ENCODE measurements around the gene ZC3H4.
A peak's percentile ranks its signal among the peaks of the same experiment; 100 is the strongest.

ZC3H4 gene

GRCh38 chr19:47044946-47045866 lies 68.4 kb downstream of the ZC3H4 start:
- no peak for DNase-seq

- DNase-seq: no peak
Measured at GRCh38 chr19:47040869-47041268, 72.7 kb downstream of the ZC3H4 start.

DNA sequence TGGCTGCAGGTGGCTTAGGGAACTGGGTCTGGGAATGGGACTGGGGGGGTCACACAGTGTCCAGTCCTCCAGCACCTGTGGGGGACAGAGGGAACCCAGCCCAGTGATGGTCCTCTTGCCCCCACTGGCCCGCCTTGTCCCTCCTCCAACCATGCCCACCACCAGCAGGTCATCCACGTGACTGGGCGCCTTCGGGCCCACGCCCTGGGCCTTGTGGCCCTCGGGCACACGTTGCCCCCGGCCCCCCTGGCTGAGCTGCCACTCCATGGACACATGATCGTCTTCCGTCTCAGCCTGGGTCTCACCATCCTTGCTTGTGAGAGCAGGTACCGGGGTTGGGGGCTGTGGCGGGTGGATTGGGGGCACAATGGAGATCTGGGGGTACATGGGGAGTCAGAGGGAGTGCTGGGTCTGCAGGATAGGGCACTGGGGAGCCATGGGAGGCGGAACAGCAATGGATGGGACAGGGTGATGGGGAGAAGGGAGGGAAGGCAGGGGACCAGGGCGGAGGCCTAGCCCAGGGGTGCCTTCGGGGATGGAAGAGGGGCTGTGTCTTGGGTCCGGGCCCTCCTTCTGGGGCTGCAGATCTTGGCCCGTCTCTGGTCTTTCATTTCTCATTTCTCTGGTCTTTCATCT lies 74.2 kb downstream of the ZC3H4 start:
- DNase-seq: no peak

- DNase-seq: no peak
Measured at GRCh38 chr19:47037766-47038165, 75.8 kb downstream of the ZC3H4 start.

DNA sequence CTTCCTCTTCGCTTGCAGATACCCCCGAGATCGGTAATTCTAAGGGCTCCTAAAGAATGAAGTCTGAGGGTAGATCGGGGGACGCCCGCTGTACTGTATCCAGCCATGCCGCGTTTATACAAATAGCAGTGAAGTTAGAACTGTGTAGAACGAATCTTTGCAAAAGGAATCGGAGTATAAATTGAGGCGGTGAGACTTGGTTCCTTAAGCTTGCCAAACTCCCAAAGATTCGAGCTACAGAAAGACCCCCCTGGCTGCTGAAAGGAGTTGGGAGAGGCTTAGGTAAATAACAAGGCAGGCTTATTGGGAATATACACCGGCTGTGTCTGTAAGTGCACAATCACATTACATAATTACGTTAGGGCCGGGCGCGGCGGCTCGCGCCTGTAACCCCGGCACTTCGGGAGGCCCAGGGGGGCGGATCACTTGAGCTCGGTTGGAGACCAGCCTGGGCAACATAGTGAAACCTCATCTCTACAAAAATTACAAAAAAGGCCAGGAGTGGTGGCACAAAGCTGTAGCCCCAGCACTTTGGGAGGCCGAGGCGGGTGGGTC lies 77.4 kb downstream of the ZC3H4 start:
- no peak for DNase-seq

- peak; percentile 96 for DNase-seq
Measured at GRCh38 chr19:47035127-47036096, 78.2 kb downstream of the ZC3H4 start.

DNA sequence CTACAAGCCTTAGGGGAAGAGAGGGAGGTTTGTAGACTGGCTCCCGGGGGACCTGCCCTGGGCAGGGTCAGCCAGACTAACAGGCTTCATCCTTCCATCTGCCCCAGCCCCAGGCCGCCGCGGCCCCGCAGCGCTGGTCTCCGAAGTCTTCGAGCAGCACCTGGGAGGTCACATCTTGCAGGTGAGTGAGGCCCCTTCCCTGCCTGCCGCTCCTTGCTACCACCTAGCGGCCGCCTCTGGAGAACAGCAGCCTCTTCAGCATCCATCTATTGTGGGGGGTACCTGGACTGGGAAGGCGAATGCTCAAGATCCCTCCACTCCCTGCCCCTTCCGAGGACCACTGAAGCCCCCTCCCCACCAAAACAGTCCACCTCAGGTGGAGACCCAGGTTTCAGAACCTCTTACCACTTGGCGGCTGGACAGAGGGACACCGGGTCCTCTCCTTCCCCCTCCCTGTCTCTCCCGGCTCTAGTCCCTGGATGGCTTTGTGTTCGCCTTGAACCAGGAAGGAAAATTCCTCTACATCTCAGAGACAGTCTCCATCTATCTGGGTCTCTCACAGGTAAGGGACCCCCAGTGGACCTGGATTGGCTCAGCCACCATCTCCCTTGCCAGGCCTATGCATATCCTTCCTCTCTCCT lies 81.3 kb downstream of the ZC3H4 start:
- peak; percentile 73 for DNase-seq

DNA sequence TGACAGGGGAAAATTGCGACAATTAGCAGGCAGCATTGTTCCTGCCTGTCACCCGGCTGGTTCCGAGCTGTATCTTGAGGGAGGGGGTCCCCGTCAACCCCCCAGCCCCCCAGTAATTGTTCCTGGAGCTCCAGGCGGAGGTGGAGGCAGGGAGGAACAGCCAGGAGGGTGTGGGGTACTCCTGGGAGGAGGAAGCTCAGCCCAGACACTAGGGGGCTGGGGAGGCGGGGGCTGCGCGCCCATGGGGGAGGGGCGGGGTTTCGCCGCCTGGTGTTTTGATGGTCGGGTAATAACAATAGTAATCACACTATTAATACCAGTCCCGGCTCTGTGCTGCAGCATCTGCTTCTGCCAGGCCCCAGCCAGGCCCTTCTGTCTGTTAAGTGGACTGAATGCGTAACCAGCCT lies 85.4 kb downstream of the ZC3H4 start:
- DNase-seq: no peak

- DNase-seq: no peak
Measured at GRCh38 chr19:47027586-47028088, 85.9 kb downstream of the ZC3H4 start.

GRCh38 chr19:47026889-47027288 lies 86.7 kb downstream of the ZC3H4 start:
- no peak for DNase-seq

GRCh38 chr19:47026156-47026555 lies 87.4 kb downstream of the ZC3H4 start:
- DNase-seq: no peak

DNA sequence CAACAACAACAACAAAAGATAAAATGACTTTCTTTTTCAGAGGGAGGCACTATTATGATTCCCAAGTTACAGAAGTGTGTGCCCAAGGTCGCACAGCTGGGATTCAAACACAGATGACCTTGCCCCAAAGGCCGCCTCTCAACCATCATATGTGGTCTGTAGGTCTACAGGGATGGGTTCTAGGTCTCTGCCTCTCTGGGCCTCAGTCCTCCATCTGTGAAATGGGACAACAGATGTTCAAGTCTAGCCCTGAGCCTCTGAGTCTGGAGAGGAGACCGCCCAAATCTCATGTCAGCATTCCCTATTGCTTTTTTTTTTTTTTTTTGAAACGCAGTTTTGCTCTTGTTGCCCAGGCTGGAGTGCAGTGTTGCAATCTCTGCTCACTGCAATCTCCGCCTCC lies 89.1 kb downstream of the ZC3H4 start:
- no peak for DNase-seq

- DNase-seq: no peak
Measured at GRCh38 chr19:47023448-47023794, 90.2 kb downstream of the ZC3H4 start.

GRCh38 chr19:47022541-47023447 lies 90.8 kb downstream of the ZC3H4 start:
- DNase-seq: no peak

GRCh38 chr19:47022140-47022536 lies 91.4 kb downstream of the ZC3H4 start:
- DNase-seq: no peak

DNA sequence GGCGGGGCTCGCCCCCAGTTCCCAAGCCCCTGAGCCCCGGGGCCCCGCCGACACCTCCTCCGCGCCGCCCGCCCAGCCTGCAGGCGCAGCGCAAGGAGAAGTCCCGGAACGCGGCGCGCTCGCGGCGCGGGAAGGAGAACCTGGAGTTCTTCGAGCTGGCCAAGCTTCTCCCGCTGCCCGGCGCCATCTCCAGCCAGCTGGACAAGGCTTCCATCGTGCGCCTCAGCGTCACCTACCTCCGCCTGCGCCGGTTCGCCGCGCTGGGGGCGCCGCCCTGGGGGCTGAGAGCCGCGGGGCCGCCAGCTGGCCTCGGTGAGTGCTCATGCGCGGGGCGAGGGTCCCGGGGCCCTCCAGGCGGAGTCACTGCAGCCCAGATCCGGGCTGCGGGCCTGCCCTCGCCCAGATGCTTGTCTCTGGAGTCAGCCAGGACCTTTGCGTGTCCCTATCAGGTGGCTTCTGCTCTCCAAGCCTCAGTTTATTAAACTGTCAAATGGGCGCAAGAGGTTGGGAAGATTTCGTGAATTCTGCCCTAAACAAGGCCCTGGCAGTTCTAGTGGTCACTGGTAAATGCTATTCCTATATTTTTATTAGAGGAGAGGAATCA lies 91.9 kb downstream of the ZC3H4 start:
- no peak for DNase-seq

- no peak for DNase-seq
Measured at GRCh38 chr19:47020992-47021496, 92.5 kb downstream of the ZC3H4 start.

- DNase-seq: no peak
Measured at GRCh38 chr19:47020132-47020805, 93.3 kb downstream of the ZC3H4 start.

- no peak for DNase-seq
Measured at GRCh38 chr19:47019431-47020041, 94.0 kb downstream of the ZC3H4 start, which contains the start of gene NPAS1. NPAS1 (plus strand) TSS chr19:47019837; CDS start chr19:47021048, 1,211 bp downstream.
